HCT116 (cell line): ENCODE results near the gene SPATA1. TPM values are rescaled to one million over a fixed set of nuclear protein-coding genes. Genes with fewer than 3 reads are reported as not detected.

Experiments
- ATAC-seq: fragments of 200-7000 bp; cut with Tn5 transposase; 2 replicates; pipeline ENCODE4 v1.9.1; 2020; ENCODE audit warnings: mild to moderate bottlenecking, moderate library complexity
- BruUV-seq: library from RNA; stranded (reverse); fragments of 400-500 nt; replicated peaks from 2 replicates; lab custom pipeline; 2021; lab: Mats Ljungman, UMichigan
- CTCF ChIA-PET: fragments of 300-600 bp; sonication (Branson Sonifier 250); formaldehyde crosslinking; loops from one replicate; lab custom pipeline; 2021; ENCODE audit warnings: antibody characterized with exemption; lab: Charles Lee
- POLR2A ChIA-PET: fragments of 300-600, 350-600 bp; sonication (Branson Sonifier 250); formaldehyde crosslinking; loops from one replicate; lab custom pipeline; 2021; ENCODE audit warnings: antibody characterized with exemption; lab: Charles Lee
- RAD21 ChIA-PET, 2 experiments: fragments of 300-600 bp; sonication (Branson Sonifier 250); formaldehyde crosslinking; loops; one replicate each; lab custom pipeline; 2023; ENCODE audit warnings: low total read pairs in 2 of 2; ENCODE audit not compliant: uncharacterized antibody in 2 of 2, unreplicated experiment in 2 of 2, low non-redundant PET in 1 of 2; lab: Charles Lee
- DNase-seq: peaks from one replicate; pipeline ENCODE4 v3.0.0-alpha.2; 2010; ENCODE audit warnings: low read depth, low spot score
- H2AFZ ChIP-seq: fragments of 200-600 bp; shearing (Covaris generic), sonication (generic); 2 replicates; pipeline ENCODE4 v1.6.1; 2017; ENCODE audit warnings: low read depth, mixed run types, mixed read lengths, antibody characterized with exemption, low read length; ENCODE audit not compliant: poor library complexity, severe bottlenecking
- H3K27ac ChIP-seq: 2 replicates; pipeline ENCODE4 v1.5.1; 2012; ENCODE audit warnings: low read depth, low read length
- H3K27me3 ChIP-seq: fragments of 200-600 bp; sonication (generic); 2 replicates; pipeline ENCODE4 v1.6.1; 2016; ENCODE audit warnings: mixed run types, low read length, mixed read lengths; ENCODE audit not compliant: insufficient read depth
- H3K36me3 ChIP-seq, 2 experiments: fragments of 200-500 bp in 1 of 2; fragments of 200-600 bp in 1 of 2; sonication (Bioruptor generic) in 1 of 2; sonication (generic) in 1 of 2; 2 replicates each; pipeline versions ENCODE4 v1.5.1 to v1.6.1; 2014 to 2016; ENCODE audit warnings: low read length in 2 of 2, inconsistent platforms in 1 of 2, mixed read lengths in 1 of 2, mixed run types in 1 of 2; ENCODE audit not compliant: insufficient read depth in 2 of 2, control insufficient read depth in 1 of 2
- H3K4me1 ChIP-seq, 2 experiments: fragments of 200-600 bp in 1 of 2; sonication (generic) in 1 of 2; 2 replicates each; pipeline versions ENCODE4 v1.5.1 to v1.6.1; 2012 to 2017; ENCODE audit warnings: low read length in 2 of 2, inconsistent platforms in 1 of 2, mild to moderate bottlenecking in 1 of 2, mixed read lengths in 1 of 2, mixed run types in 1 of 2, moderate library complexity in 1 of 2; ENCODE audit not compliant: insufficient read depth in 2 of 2, control insufficient read depth in 1 of 2
- H3K4me2 ChIP-seq: fragments of 200-600 bp; sonication (generic); 2 replicates; pipeline ENCODE4 v1.6.1; 2017; ENCODE audit warnings: mixed run types, low read length, mixed read lengths
- H3K4me3 ChIP-seq, 2 experiments: fragments of 200-600 bp in 1 of 2; sonication (generic) in 1 of 2; replicated peaks in 1 of 2; 2 replicates each; pipeline ENCODE4 v1.5.1; 2011 to 2016; ENCODE audit warnings: low read length in 2 of 2, control low read depth in 1 of 2, low read depth in 1 of 2, mild to moderate bottlenecking in 1 of 2, mixed read lengths in 1 of 2, mixed run types in 1 of 2
- H3K79me2 ChIP-seq: fragments of 200-600 bp; sonication (generic); 2 replicates; pipeline ENCODE4 v1.6.1; 2017; ENCODE audit warnings: mild to moderate bottlenecking, mixed run types, low read length, moderate library complexity, mixed read lengths; ENCODE audit not compliant: insufficient read depth
- H3K9ac ChIP-seq: fragments of 200-600 bp; sonication (generic); 2 replicates; pipeline ENCODE4 v1.6.1; 2016; ENCODE audit warnings: low read length, mixed read lengths
- H3K9me2 ChIP-seq: fragments of 200-600 bp; sonication (generic), shearing (Covaris generic); 2 replicates; pipeline ENCODE4 v1.6.1; 2017; ENCODE audit warnings: mixed run types, mild to moderate bottlenecking, moderate library complexity; ENCODE audit not compliant: insufficient read depth
- H3K9me3 ChIP-seq, 2 experiments: fragments of 200-500 bp in 1 of 2; fragments of 200-600 bp in 1 of 2; sonication (Bioruptor generic) in 1 of 2; sonication (generic) in 1 of 2; 2 replicates each; pipeline ENCODE4 v1.6.1; 2014 to 2017; ENCODE audit warnings: low read length in 2 of 2, mixed read lengths in 2 of 2, inconsistent platforms in 1 of 2, low read depth in 1 of 2, mild to moderate bottlenecking in 1 of 2, mixed run types in 1 of 2, moderate library complexity in 1 of 2; ENCODE audit not compliant: control insufficient read depth in 1 of 2, insufficient read depth in 1 of 2
- H4K20me1 ChIP-seq: fragments of 200-600 bp; sonication (generic), shearing (Covaris generic); 2 replicates; pipeline ENCODE4 v1.6.1; 2017; ENCODE audit warnings: mixed run types, mild to moderate bottlenecking, moderate library complexity; ENCODE audit not compliant: insufficient read depth
- EGR1 ChIP-seq: IDR thresholded peaks from 2 replicates; pipeline ENCODE4 v1.6.1; 2012; ENCODE audit warnings: low read depth
- EZH2 ChIP-seq: fragments of 200-600 bp; sonication (generic); IDR thresholded peaks from 2 replicates; pipeline ENCODE4 v1.6.1; 2017; ENCODE audit warnings: antibody characterized with exemption, mixed run types
- EZH2phosphoT487 ChIP-seq: fragments of 200-600 bp; IDR thresholded peaks from 2 replicates; pipeline ENCODE4 v1.6.1; 2018; ENCODE audit warnings: antibody characterized with exemption, borderline replicate concordance
- FOSL1 ChIP-seq: IDR thresholded peaks from 2 replicates; pipeline ENCODE4 v1.6.1; 2012; ENCODE audit warnings: low read depth
- JUND ChIP-seq: IDR thresholded peaks from 2 replicates; pipeline ENCODE4 v1.6.1; 2012
- MAX ChIP-seq: IDR thresholded peaks from 2 replicates; pipeline ENCODE4 v1.6.1; 2012
- POLR2AphosphoS5 ChIP-seq: IDR thresholded peaks from 2 replicates; pipeline ENCODE4 v1.6.1; 2011; ENCODE audit warnings: mild to moderate bottlenecking, low read depth, low read length, moderate library complexity
- RAD21 ChIP-seq: IDR thresholded peaks from 2 replicates; pipeline ENCODE4 v1.6.1; 2012; ENCODE audit warnings: low read depth, mild to moderate bottlenecking
- SIN3A ChIP-seq: IDR thresholded peaks from 2 replicates; pipeline ENCODE4 v1.6.1; 2012; ENCODE audit warnings: low read depth
- SRF ChIP-seq: IDR thresholded peaks from 2 replicates; pipeline ENCODE4 v1.6.1; 2012; ENCODE audit warnings: low read depth
- TCF7L2 ChIP-seq: IDR thresholded peaks from 2 replicates; pipeline ENCODE4 v1.7.0; 2011; ENCODE audit warnings: borderline replicate concordance, inconsistent platforms; ENCODE audit not compliant: insufficient read depth, insufficient read length; ENCODE audit errors: extremely low read depth
- ZNF274 ChIP-seq: fragments of 200-500 bp; sonication (Bioruptor generic); IDR thresholded peaks from 2 replicates; pipeline ENCODE4 v1.6.1; 2014; ENCODE audit warnings: mild to moderate bottlenecking, low read depth, low read length, inconsistent platforms
- intact Hi-C: fragments of 100-400 bp; cut with micrococcal nuclease; formaldehyde crosslinking; loops from 2 replicates; pipeline ENCODE4 v1.10.0; 2022
- total RNA-seq: library from RNA; stranded (reverse); gene quantifications from one replicate; pipeline ENCODE4 v1.2.1, GENCODE V29; 2021; ENCODE audit not compliant: unreplicated experiment

Gene SPATA1
- total RNA-seq, 1 experiment from 2014 or later, result 3.1 TPM

- POLR2A ChIA-PET, result interaction anchor here (1.3 kb wide), 1 partner anchor 34 kb away, joined by 3 read pairs; the partner anchor contains the start of gene SPATA1
- DNase-seq (no peak), ATAC-seq (no peak)
- intact Hi-C loops, result loop anchor here (2.0 to 5.0 kb wide), 2 partner anchors 98 to 399 kb away; no protein-coding TSS in a partner anchor
- Histone ChIP-seq H2AFZ (no peak overlapping the region), H3K9ac (no peak overlapping the region), H3K27me3 (no peaks in the 10 kb centered on the region), H3K9me2 (no peaks in the 10 kb centered on the region), H3K9me3 (no peaks in the 10 kb centered on the region), H3K36me3 (no peaks in the 10 kb centered on the region), H3K79me2 (no peaks in the 10 kb centered on the region), H3K27ac (no peak overlapping the region), H3K4me3 (no peak overlapping the region), H3K4me1 (peaks cover 0 to 2% of the 10 kb centered on the region in 2 experiments; a peak in 1 of 4 replicates), H4K20me1 (no peaks in the 10 kb centered on the region), H3K4me2 (no peak overlapping the region)
- CTCF ChIA-PET, result interaction anchor here (1.2 kb wide), 1 partner anchor 97 kb away, joined by 3 read pairs; no protein-coding TSS in a partner anchor
- RAD21 ChIA-PET, result interaction anchor here in 1 of 2 experiments (0.9 kb wide), 1 partner anchor 398 kb away, joined by 3 read pairs; no protein-coding TSS in a partner anchor
- BruUV-seq, result no TSS peak
- no peak for TF ChIP-seq FOSL1
- TF ChIP-seq SIN3A, result no peak
- TF ChIP-seq EGR1, result no peak
- TF ChIP-seq SRF, result no peak
- no peak for TF ChIP-seq TCF7L2
- no peak for TF ChIP-seq MAX
- TF ChIP-seq EZH2, result no peak
- TF ChIP-seq RAD21, result no peak
- no peak for TF ChIP-seq JUND
- TF ChIP-seq POLR2AphosphoS5, result no peak
Measured at GRCh38 chr1:84539972-84540371, 33.8 kb downstream of the SPATA1 start.

GRCh38 chr1:84540759-84541158, 34.6 kb downstream of the SPATA1 start:
- Histone ChIP-seq H4K20me1 (no peaks in the 10 kb centered on the region), H3K4me3 (no peak overlapping the region), H3K27me3 (no peaks in the 10 kb centered on the region), H3K79me2 (no peaks in the 10 kb centered on the region), H3K4me1 (peaks cover 0 to 2% of the 10 kb centered on the region in 2 experiments; a peak in 1 of 4 replicates), H3K9me3 (no peaks in the 10 kb centered on the region), H3K4me2 (no peak overlapping the region), H3K9ac (no peak overlapping the region), H3K27ac (no peak overlapping the region), H3K36me3 (no peaks in the 10 kb centered on the region), H3K9me2 (no peaks in the 10 kb centered on the region), H2AFZ (no peak overlapping the region)
- no peak for ATAC-seq
- TF ChIP-seq ZNF274, result no peak
- no peak for TF ChIP-seq EZH2phosphoT487
- no peak for TF ChIP-seq EGR1
- RAD21 ChIA-PET, result interaction anchor here in 1 of 2 experiments (0.9 kb wide), 1 partner anchor 399 kb away, joined by 3 read pairs; no protein-coding TSS in a partner anchor
- DNase-seq, result no peak
- BruUV-seq, result no TSS peak
- POLR2A ChIA-PET, result interaction anchor here (1.3 kb wide), 1 partner anchor 35 kb away, joined by 3 read pairs; the partner anchor contains the start of gene SPATA1
- CTCF ChIA-PET, result interaction anchor here (1.2 kb wide), 1 partner anchor 98 kb away, joined by 3 read pairs; no protein-coding TSS in a partner anchor
- intact Hi-C loops, result loop anchor here (2.0 to 5.0 kb wide), 2 partner anchors 98 to 400 kb away; no protein-coding TSS in a partner anchor
